ENCODE data around the gene GDF2.

GDF2 gene

DNA sequence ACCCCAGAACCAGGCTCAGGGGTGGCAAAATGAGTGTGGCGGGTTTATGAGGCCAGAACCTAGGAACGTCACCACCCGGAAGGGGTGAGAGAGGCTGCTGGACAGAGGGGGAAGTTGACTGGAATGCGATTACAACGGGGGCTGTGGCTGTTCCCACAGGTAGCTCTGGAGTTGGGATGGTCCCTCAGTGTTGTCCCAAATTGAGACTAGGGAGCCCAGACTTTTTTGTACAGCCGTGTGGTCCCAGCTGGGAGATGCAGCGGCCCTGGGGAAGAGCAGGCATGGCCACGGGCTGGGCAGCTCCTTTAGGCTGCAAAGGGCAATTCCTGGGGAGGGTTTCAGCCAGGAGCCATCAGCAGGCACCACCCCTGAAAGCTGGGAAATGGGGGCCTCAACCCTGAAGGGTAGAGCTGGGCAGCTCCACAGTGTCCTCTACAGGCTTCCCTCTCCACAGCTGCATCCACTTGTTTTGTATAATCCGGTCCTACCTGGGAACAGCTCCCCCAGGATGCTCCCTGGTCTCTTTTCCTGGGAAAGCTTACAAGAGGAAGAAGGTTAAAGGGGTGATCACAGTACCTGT lies 33.2 kb upstream of the GDF2 start:
- no peak for DNase-seq
- in situ Hi-C loops (cut with HindIII; ENCODE audit: low pct_ligation_motif_present, low pct_unique_long_range_greater_than_20kb, low sequenced_read_pairs), result no loop called here

DNA sequence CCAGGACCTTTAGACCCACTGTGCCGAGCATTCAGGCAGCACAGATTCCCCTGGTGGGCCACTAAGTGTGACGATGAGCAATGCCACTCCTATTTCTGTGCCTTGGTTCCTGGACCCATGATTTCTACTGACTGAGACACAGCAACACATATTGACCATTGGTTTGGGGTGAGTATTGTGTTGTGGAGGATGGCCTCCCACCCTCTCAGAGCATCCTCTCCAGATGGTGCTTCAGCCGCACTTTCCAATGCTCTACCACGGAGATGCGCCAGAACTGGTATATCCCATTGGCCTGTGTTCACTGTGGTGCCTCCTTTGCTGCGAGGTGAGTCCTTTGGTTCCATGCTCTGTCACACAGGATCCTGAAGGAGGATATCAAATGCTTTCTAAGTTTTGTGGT lies 32.3 kb upstream of the GDF2 start:
- in situ Hi-C loops (cut with HindIII; ENCODE audit: low pct_ligation_motif_present, low pct_unique_long_range_greater_than_20kb, low sequenced_read_pairs), result no loop called here
- no peak for DNase-seq

DNA sequence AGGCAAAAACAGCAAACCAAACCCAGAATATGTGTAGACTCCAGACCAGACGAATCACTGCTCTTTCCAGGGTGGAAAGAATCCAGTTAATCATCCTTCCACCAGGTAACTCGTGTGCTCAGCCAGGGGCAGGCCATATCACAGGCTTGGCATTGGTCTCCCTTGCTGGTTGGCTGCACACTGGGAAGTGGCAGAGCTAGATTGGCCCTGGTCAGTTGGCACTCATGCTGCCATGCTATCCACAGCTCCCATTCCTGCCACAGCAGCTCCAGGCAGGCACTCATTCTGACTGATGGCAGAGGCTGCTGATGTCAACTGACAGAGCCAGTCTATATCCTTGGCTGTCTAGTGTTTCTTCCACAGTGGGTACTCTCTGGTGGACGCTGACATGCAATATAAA lies 31.9 kb upstream of the GDF2 start:
- no peak for DNase-seq
- in situ Hi-C loops (cut with HindIII; ENCODE audit: low pct_ligation_motif_present, low pct_unique_long_range_greater_than_20kb, low sequenced_read_pairs), result no loop called here

DNA sequence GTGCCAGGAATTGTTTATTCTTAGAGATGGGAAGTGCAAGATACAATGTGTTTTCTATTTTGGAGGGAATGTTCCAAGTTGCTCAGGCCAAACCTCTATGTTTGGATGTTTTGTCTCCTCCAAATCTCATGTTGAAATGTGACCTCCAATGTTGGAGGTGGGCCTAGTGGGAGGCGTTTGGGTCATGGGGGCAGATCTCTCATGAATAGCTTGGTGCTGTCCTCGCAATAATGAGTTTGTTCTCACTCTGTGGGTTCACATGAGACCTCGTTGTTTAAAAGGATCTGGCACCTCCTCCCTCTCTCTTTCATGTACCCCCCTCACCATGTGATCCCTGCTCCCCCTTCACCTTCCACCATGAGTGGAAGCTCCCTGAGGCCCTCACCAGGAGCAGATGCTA lies 30.6 kb upstream of the GDF2 start:
- no peak for DNase-seq
- in situ Hi-C loops (cut with HindIII; ENCODE audit: low pct_ligation_motif_present, low pct_unique_long_range_greater_than_20kb, low sequenced_read_pairs), result no loop called here

DNA sequence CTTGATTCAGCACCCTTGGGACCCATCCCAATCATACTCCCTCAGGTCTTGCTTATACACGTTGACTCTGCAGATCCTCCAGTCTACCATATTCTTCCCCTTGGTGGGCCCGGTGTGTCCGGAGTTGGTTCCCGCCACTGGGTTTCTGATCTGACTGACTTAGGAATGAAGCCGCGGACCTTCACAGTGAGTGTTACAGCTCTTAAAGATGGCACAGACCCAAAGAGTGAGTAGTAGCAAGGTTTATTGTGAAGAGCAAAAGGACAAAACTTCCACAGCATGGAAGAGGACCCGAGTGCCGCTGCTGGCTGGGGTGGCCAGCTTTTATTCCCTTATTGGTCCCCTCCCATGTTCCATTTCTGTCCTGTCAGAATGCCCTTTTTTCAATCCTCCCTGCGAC lies 28.2 kb upstream of the GDF2 start:
- in situ Hi-C loops (cut with HindIII; ENCODE audit: low pct_ligation_motif_present, low pct_unique_long_range_greater_than_20kb, low sequenced_read_pairs), result no loop called here
- no peak for DNase-seq

DNA sequence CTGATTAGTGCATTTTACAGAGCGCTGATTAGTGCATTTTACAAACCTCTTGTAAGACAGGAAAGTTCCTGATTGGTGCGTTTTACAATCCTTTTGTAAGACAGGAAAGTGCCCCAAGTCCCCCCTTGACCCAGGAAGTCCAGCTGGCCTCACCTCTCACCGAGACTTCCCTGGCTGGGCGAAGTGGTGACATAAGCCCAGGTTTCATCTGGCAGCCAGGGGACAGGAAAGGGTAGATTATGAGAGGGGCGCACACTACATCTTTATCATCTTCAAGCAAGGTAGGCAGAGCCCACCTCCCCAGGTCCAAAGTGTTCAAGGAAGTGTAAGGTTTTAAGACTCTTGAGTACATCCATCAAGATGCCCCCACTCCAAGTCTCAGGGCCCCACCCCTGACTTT lies 27.8 kb upstream of the GDF2 start:
- in situ Hi-C loops (cut with HindIII; ENCODE audit: low pct_ligation_motif_present, low pct_unique_long_range_greater_than_20kb, low sequenced_read_pairs), result no loop called here
- DNase-seq, result no peak

DNA sequence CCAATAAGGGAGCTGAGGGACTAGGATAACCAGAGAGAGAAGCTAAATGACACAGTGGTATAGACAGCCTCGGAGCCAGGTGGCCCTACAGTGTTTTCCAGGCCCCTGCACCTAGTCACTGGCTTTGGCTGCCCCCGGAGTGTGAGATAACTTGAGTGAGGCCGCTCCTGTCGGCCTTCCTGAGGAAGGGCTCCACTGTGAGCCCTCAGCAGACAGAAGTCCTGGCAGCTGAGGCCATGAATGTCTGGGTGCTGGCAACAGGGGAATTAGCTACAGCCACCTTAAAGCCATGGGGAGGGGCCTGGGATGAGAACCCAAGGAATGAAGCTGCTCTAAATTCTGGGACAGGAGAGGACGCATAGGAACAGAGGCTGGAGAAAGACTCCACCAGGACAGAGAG lies 26.8 kb upstream of the GDF2 start:
- in situ Hi-C loops (cut with HindIII; ENCODE audit: low pct_ligation_motif_present, low pct_unique_long_range_greater_than_20kb, low sequenced_read_pairs), result no loop called here
- DNase-seq, result no peak

DNA sequence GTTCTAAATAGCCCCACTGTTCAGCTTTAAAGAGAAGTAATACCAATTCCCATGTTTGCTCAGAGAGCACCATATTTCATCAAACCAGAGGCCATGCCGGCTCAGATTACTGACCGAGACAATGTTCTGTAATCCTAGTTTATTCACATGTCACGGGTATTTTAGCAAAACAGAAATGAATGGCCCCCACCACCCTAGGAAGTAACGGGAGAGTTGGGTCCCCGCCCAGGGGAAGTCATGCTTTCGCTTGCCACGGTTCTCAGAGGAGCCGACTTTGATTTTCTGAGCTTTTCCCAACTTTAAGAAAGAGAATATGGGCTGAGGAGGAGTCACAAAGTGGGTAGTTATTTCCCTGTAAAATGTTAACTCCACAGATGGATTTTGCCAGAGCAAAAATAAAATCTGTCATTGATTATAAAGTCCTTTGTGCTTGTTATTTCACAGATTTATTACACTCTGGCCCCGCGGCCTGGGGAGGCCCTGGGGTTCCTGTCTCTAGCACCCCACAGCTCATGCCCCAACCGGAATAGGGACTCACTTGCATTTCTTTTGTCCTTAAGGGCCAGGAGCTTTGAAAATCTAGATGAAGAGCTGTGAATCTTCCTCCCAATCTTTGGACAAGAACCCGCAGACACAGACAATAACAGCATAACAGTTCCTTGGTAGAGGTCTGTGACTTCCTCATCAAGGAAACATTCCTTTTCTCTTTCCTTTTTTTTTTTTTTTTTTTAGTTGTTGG lies 25.9 kb upstream of the GDF2 start:
- in situ Hi-C loops (cut with HindIII; ENCODE audit: low pct_ligation_motif_present, low pct_unique_long_range_greater_than_20kb, low sequenced_read_pairs), result no loop called here
- DNase-seq, result no peak

DNA sequence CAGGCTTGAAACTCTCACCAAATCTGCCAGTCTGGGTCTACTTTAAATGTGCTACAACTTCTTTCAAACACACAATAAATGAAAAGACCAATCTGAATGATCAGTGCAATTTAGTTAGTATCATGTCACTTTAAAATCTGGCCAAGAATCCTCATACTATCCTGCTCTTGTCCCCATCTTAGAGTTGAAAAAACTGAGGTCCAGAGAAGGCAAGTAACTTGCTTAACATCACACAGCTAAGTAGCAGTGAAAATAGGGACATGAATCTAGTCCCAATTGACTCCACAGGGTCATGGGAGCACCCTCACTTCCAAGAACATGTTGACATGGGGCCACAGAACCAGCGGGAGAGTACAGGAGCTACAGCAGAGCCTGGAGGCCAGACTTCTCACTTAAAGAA lies 25.3 kb upstream of the GDF2 start:
- no peak for DNase-seq
- in situ Hi-C loops (cut with HindIII; ENCODE audit: low pct_ligation_motif_present, low pct_unique_long_range_greater_than_20kb, low sequenced_read_pairs), result no loop called here

DNA sequence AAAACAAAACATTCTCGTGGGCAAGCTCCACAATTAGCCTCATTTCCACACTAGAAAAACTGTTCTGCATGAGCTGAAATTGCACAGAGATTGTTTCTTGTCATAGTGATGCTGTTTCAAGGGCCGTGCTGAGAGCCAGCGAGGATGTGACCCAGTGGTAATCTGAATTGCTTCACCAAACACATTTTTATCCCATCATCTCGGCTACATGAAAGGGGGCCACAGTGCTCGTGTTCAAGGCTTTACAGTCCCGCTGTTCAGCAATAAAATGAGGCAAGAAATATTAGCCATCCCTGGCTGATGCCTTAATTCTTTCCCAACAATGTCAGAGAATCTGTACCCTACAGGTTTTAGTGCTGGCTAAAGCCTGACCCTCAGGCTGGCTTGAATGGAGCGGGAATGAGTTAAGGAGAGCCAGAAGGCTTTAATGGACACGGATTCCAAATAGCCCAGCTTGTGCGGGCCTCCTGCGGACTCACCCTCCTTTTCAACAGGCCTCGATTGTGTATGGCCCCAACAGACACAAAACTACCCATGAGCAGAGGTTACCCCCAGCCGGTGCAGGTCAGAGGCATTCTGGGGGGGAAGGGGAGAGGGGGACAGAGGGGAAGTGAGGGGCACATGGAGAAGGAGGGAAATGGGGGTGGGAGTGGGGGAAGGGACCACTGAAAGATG lies 24.3 kb upstream of the GDF2 start:
- in situ Hi-C loops (cut with HindIII; ENCODE audit: low pct_ligation_motif_present, low pct_unique_long_range_greater_than_20kb, low sequenced_read_pairs), result no loop called here
- DNase-seq, result no peak

DNA sequence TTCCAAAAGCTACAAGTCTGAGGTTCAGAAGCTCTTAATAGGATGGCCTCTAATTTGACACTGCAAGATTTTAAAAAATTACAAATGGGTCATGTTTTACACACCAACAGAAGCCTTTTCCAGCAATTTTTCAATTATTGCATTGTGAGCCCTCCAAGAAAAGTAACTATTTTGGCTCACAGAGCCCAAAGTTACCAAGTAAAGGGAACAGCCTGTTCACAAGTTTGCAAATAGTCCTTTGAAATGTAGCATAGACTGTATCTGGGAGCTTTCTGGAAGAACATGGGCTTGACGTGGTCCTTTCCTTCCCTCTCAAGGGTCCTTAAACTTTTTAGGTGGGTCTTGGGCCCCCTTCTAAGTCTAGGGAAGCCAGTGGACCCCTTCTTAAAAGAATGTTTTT lies 23.5 kb upstream of the GDF2 start:
- no peak for DNase-seq
- in situ Hi-C loops (cut with HindIII; ENCODE audit: low pct_ligation_motif_present, low pct_unique_long_range_greater_than_20kb, low sequenced_read_pairs), result no loop called here

DNA sequence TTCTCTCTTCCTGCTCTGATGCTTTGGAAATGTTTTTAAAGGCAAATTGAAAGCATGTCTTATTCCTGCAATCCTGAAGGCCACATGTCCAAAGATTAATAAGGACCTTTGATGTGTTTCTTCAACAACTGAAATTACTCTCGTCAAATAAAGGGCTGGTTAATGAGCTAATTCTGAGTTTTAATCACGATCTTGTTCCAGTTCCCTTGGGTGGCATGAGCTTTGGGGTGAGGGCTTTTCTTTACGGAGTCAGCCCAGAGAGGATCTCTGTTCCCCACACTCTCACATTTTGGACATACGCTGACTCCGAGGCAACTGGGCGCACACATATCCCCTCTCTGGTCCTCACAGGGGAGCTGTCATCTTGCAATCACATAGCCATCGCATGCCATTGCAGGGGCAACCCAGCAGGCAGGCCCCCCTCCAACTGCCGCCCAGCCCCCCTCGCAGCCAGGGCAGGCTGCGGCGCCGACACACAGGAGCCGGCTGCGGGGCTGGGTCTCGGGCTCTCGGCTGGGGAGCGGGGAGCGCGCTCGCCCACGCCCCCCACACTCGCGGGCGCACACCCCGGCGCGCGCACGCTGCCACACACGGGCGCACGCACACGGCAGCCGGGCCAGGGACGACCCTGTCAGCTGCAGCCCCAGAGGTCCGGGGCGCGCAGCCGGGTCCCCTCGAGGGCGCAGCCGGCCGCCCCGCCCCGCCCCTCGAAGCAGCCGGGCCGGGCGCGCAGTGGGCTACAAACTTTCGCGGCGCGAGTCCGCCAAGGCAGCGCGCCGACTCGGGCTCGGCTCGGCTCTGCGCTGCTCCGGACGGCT lies 22.4 kb upstream of the GDF2 start, which contains the start of gene GDF10:
Gene GDF10, plus strand, starts transcription at position 587 of the 818 bp plus-strand sequence. CDS start 455 bp downstream, outside the sequence.
- in situ Hi-C loops (cut with HindIII; ENCODE audit: low pct_ligation_motif_present, low pct_unique_long_range_greater_than_20kb, low sequenced_read_pairs), result no loop called here

DNA sequence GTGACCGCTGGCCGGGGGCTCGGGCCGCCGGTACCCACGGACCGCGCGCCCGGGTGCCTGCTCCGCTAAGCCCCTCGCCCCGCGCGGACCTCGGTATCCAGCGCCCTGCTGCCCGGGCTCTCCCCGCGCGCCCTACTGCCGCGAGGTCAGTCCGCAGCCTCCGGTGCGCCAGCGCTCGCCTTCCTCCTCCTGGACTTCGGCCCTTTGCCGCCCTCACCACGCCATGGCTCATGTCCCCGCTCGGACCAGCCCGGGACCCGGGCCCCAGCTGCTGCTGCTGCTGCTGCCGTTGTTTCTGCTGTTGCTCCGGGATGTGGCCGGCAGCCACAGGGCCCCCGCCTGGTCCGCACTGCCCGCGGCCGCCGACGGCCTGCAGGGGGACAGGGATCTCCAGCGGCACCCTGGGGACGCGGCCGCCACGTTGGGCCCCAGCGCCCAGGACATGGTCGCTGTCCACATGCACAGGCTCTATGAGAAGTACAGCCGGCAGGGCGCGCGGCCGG lies 21.8 kb upstream of the GDF2 start:
- no peak for DNase-seq
- in situ Hi-C loops (cut with HindIII; ENCODE audit: low pct_ligation_motif_present, low pct_unique_long_range_greater_than_20kb, low sequenced_read_pairs), result no loop called here

More for the DNA sequence above, 22.4 kb upstream of the GDF2 start, which contains the start of gene GDF10:
- no peak for DNase-seq

DNA sequence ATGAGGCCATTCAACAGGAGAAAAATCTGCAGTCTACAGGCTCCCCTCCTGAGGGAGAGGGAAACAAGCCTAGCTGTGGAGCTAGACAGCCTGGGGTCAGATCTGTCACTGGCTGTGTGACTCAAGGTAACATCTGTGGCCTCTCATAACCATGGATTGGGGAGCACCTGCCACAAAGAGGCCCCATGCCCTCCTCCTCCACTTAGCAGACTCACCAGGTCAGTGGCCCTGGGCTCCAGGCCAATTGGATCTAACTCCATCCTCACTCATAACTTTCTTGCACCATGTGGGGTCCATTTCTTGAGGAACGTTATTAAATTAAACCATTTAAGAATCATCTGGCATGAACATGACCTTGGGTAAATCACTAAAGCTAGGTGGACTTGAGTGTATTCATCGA lies 20.4 kb upstream of the GDF2 start:
- in situ Hi-C loops (cut with HindIII; ENCODE audit: low pct_ligation_motif_present, low pct_unique_long_range_greater_than_20kb, low sequenced_read_pairs), result no loop called here
- no peak for DNase-seq

DNA sequence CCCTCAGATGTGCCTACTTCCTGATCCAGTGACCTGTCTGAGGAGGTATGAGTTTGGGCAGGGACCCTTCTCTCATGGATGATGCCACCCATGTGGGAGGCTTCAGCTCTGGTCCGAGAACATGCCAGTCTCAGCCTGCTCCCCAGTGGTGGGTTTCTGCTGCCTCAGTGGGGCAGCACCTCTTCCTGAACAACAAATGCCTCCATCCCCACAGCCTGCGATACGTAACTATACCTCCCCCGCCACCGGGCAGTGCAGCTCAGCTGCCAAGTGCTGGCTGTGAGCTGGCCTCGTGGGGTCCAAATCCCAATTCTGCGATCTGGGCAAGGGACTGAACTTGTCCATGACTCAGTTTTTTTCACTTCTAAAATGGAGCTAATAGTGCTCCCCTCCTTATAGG lies 19.1 kb upstream of the GDF2 start:
- in situ Hi-C loops (cut with HindIII; ENCODE audit: low pct_ligation_motif_present, low pct_unique_long_range_greater_than_20kb, low sequenced_read_pairs), result no loop called here
- DNase-seq, result no peak

DNA sequence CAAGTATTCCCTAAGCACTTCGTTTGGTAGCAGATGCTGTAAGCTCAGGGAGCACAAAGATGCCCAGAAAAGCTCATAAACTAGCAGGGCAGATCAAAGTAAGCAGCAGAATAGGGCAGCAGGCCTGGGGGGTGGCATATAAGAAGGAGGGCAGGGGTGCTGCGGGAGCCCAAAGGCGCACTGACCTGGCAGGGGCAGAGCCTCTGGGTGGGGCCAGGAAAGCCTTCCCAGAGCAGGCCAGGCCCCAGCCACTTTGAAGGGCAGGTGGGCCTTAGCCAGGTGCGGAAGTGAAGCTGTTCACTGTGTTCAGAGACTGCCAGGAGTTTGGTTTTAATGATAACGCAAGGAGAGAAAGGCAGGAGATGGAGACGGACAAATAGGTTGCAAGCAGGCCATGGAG lies 18.4 kb upstream of the GDF2 start:
- in situ Hi-C loops (cut with HindIII; ENCODE audit: low pct_ligation_motif_present, low pct_unique_long_range_greater_than_20kb, low sequenced_read_pairs), result no loop called here
- no peak for DNase-seq

DNA sequence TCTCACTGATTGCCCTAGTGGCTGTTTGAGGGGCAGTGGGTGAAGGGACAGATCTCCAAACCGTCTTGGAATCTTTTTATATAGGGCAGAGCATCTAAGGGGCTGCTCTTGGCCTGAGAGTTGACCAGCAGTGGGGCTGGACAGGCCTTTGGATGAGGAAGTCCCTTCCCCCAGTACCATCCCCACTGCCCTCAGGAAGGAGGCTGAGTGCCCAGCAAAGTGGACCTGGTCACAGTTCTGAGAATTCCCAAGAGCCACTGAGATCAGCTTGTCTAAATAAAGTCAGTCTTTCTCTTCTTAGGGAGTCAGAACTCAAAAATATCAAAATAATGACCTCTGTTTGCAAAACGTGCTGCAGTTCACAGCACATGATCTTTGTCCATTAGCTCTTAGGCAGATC lies 16.7 kb upstream of the GDF2 start:
- in situ Hi-C loops (cut with HindIII; ENCODE audit: low pct_ligation_motif_present, low pct_unique_long_range_greater_than_20kb, low sequenced_read_pairs), result no loop called here
- no peak for DNase-seq

DNA sequence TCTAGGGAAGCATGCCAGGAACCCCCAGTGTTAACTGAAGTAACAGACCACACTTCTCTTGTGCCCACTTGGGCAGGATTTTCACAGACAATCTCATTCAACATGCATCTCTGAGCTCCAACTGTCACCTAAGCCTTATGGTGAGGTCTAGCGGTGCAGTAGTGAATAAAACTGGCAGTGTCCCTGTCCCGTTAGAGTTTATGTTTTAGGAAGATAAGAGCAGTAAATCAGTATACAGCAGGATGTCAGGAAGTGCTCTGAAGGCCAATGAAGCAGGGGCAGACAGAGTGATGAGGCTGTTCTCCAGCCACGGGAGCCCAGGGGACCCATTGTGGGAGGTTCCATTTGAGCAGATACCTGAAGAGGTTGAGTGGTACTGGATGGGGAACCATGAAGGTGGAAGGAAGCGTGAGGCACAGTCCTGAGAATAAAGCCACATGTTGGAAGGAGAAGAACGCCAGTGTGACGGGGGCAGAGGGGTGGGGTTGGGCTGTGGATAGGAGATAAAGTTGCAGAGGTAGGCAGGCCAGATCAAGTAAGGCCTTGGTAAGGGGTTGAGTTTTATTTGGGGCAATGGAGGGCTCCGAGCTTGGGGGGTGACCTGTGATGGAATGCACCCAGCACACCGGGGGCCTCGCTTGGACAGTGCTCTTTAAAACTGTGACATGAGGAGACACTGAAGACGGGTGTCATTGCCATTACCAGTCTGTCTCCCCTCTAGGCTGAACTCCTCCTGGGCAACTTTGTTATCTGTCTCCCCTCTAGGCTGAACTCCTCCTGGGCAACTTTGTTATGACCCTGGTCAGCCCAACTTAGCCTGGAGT lies 15.7 kb upstream of the GDF2 start:
- DNase-seq, result no peak
- in situ Hi-C loops (cut with HindIII; ENCODE audit: low pct_ligation_motif_present, low pct_unique_long_range_greater_than_20kb, low sequenced_read_pairs), result no loop called here

Measured in ACHN (cell line).